ENCODE results near the gene RAB1A. TPM values are rescaled to one million over a fixed set of nuclear protein-coding genes. Genes with fewer than 3 reads are reported as not detected.

The RAB1A gene
- total RNA-seq, 4 donors from 2014 or later: 91.2 to 216 (median 115) TPM

DNA sequence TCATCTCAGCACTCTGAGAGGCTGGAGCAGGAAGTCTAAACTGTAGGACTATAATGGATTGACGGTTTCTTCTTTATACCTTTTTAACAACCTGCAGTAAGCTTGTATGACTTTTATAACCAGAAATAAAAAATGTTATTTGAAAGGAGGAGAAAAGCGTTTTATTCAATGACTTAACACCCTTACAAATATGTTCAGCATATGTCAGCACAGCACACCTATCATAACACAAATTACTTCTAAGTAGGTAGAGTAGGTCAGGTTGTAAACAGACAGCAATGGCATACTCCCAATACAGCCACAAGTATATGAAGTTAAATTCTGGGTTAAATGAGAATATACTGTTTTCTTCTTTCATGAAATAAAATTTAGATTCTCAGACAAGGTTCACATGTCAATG is 16.1 kb downstream of the RAB1A start:
- TF ChIP-seq, protein P1, sequence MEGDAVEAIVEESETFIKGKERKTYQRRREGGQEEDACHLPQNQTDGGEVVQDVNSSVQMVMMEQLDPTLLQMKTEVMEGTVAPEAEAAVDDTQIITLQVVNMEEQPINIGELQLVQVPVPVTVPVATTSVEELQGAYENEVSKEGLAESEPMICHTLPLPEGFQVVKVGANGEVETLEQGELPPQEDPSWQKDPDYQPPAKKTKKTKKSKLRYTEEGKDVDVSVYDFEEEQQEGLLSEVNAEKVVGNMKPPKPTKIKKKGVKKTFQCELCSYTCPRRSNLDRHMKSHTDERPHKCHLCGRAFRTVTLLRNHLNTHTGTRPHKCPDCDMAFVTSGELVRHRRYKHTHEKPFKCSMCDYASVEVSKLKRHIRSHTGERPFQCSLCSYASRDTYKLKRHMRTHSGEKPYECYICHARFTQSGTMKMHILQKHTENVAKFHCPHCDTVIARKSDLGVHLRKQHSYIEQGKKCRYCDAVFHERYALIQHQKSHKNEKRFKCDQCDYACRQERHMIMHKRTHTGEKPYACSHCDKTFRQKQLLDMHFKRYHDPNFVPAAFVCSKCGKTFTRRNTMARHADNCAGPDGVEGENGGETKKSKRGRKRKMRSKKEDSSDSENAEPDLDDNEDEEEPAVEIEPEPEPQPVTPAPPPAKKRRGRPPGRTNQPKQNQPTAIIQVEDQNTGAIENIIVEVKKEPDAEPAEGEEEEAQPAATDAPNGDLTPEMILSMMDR (IDR thresholded peaks at IDR 0.05; ENCODE audit: low read depth): no peak

DNA sequence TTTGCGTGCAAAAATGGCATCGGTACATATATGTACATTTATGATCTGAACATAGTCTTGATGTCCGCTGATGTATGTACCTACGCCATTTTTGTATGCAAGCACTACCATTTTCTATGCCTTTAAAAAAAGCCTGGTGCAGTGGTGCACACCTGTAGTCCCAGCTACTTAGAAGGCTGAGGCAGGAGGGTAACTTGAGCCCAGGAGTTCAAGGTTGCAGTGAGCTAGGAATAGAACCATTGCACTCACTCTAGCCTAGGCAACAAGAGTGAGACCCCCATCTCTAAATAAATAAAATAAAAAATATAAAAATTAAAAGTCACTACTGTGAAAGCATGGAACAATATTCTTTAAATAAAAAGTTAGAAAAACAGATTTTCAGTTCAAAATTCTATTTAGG is 16.7 kb downstream of the RAB1A start:
- TF ChIP-seq, protein P1 (IDR thresholded peaks at IDR 0.05; ENCODE audit: low read depth): no peak

DNA sequence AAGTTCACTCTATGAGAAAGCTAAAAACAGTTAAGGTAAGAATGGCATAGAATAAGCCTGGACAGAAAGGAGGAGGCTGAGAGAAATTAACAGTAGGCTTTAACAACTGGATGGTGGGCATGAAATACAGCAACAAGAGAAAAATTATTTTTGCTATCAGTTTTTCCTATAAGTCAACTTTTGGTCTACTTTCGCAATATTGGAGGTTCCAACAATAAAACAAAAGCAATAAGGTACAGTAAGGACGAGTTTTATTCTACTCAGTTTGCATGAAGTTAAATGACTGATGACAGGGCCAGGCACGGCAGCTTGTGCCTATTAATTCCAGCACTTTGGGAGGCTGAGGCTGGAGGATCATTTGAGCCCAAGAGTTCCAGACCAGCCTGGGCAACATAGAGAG is 17.3 kb downstream of the RAB1A start:
- TF ChIP-seq, protein P1 (IDR thresholded peaks at IDR 0.05; ENCODE audit: low read depth): no peak

DNA sequence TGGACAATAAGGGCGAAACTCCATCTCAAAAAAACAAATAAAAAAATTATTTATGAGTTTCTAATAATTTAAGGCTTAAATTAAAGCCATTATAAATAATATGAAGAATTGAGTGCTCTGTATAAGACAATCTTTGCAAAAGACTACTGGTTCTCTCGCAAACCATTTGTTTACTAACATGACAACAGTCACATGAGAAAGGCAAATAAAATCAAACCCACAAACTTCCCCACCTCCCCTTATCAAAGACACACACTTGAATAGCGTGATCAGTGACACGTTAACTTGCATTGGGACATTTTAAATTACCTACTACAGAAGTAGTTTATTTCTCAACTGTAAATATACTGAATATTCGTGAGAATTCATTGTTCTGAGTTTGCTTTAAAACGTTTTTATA is 21.1 kb downstream of the RAB1A start:
- TF ChIP-seq, protein P1 (IDR thresholded peaks at IDR 0.05; ENCODE audit: low read depth): no peak

DNA sequence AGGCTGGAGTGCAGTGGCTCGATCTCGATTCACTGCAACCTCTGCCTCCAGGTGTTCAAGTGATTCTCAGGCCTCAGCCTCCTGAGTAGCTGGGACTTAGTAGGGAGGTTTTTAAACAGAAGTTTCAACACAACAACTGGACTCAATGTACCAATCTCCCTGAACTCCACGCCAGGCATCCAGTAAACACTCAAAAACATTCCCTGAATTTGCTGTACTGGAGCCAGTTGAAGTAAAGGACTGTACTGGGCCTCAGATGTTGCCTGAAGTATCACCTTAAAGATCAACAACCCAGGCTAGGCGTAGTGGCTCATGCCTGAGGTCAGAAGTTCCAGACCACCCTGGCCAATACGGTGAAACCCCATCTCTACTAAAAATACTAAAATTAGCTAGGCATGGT is 22.4 kb downstream of the RAB1A start:
- TF ChIP-seq, protein P1 (IDR thresholded peaks at IDR 0.05; ENCODE audit: low read depth): no peak

DNA sequence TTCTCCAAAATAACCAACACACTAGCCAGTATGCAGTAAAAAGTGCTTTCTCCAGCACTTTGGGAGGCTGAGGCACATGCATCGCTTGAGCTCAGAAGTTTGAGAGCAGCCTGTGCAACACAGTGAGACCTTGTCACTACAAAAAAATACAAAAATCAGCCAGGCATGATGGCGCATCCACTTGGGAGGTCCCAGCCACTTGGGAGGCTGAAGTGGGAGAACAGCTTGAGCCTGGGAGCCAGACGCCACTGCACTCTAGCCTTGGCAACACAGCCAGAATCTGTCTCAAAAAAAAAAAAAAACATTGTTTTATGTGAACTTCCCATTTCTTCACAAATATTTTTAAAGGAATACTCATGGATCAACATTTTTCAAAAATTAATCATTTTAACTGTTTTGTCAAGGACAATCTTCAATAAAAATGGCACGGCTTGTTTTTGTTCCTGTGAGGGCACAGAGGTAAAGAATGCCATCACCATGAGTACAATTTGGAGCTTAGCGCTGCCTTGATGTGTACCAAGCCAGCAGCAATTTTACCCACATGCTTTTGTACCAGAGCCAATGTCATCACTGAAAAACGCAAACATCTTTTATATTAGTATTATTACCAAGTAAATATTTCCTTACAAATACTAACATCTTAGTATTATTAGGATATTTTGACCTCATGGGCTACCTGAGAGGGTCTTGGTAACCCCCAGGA is 26.7 kb downstream of the RAB1A start:
- TF ChIP-seq, protein P1 (IDR thresholded peaks at IDR 0.05; ENCODE audit: low read depth): no peak

DNA sequence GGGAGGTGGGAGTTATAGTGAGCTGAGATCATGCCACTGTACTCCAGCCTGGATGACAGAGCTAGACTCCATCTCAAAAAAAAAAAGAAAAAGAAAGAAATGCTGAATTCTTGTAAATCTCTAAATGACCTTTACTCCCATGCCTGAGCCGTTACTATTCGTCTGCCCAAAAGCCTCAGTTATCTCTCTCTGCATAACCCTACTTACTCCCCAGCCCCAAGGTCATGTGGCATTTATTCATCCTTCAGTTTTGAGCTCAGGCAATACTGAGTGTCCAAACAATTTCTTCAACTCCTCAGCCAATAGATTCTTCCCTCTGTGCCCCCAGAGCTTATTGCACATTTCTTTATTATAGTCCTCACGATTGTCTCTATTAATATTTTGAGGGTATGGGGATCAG is 28.8 kb downstream of the RAB1A start:
- TF ChIP-seq, protein P1 (IDR thresholded peaks at IDR 0.05; ENCODE audit: low read depth): no peak
